ENCODE results near the gene TSPEAR.

DNA sequence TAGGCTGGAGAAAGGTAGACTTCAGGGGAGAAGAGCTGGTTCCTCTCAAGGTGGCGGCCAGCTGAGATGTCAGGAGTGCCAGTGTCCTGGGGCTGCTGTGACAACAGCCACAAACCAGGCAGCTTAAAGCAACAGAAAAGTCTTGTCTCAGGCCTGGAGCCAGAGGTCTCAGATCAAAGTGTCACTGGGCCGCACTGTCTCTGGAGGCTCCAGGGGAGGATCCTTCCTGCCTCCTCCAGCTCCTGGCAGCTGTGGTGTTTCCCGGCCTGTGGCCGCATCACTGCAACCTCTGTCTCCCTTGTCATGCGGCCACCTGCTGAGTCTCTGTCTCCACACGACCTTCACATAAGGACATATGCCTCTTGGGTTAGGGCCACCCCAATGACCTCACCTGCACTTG lies 24.4 kb upstream of the TSPEAR start:
- TF ChIP-seq, protein P1, sequence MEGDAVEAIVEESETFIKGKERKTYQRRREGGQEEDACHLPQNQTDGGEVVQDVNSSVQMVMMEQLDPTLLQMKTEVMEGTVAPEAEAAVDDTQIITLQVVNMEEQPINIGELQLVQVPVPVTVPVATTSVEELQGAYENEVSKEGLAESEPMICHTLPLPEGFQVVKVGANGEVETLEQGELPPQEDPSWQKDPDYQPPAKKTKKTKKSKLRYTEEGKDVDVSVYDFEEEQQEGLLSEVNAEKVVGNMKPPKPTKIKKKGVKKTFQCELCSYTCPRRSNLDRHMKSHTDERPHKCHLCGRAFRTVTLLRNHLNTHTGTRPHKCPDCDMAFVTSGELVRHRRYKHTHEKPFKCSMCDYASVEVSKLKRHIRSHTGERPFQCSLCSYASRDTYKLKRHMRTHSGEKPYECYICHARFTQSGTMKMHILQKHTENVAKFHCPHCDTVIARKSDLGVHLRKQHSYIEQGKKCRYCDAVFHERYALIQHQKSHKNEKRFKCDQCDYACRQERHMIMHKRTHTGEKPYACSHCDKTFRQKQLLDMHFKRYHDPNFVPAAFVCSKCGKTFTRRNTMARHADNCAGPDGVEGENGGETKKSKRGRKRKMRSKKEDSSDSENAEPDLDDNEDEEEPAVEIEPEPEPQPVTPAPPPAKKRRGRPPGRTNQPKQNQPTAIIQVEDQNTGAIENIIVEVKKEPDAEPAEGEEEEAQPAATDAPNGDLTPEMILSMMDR (IDR thresholded peaks at IDR 0.05) = no peak
- TF ChIP-seq POLR2A (IDR thresholded peaks at IDR 0.05) = no peak

Measured in thyroid gland (tissue), 4 donors.